SK-N-SH treated with all-trans-retinoic acid at 6 μM for 48 hours (cell line): ENCODE data around the gene KIF17.

Experiments used
- ARNTL ChIP-seq: fragments of 450-650 bp; formaldehyde crosslinking; IDR thresholded peaks from 2 replicates; pipeline ENCODE4 v1.5.0; 2020; ENCODE audit warnings: low read depth, mild to moderate bottlenecking, moderate library complexity, borderline replicate concordance
- CSDC2 ChIP-seq: fragments of 250-450 bp; sonication (Bioruptor Pico); IDR thresholded peaks from 2 replicates; pipeline ENCODE4 v1.5.0; 2020; ENCODE audit warnings: mild to moderate bottlenecking, moderate library complexity
- ISL1 ChIP-seq: fragments of 250-450 bp; sonication (Bioruptor Pico); IDR thresholded peaks from 2 replicates; pipeline ENCODE4 v2.1.2; 2022; ENCODE audit warnings: mild to moderate bottlenecking, moderate library complexity
- RARB ChIP-seq: fragments of 250-450 bp; sonication (Bioruptor Pico); IDR thresholded peaks from 2 replicates; pipeline ENCODE4 v1.8.0; 2021; ENCODE audit warnings: mild to moderate bottlenecking, moderate library complexity
- SNAI2 ChIP-seq: fragments of 250-450 bp; sonication (Bioruptor Pico); IDR thresholded peaks from 2 replicates; pipeline ENCODE4 v1.5.0; 2020; ENCODE audit warnings: mild to moderate bottlenecking, moderate library complexity
- TOX ChIP-seq: fragments of 250-450 bp; sonication (Bioruptor Pico); IDR thresholded peaks from 2 replicates; pipeline ENCODE4 v1.8.0; 2021; ENCODE audit warnings: mild to moderate bottlenecking, moderate library complexity, borderline replicate concordance
- ZC3H10 ChIP-seq: fragments of 250-450 bp; sonication (Bioruptor Pico); IDR thresholded peaks from 2 replicates; pipeline ENCODE4 v1.5.1; 2021; ENCODE audit warnings: mild to moderate bottlenecking, moderate library complexity
- ZFP3 ChIP-seq: fragments of 250-450 bp; sonication (Bioruptor Pico); IDR thresholded peaks from 2 replicates; pipeline ENCODE4 v1.5.0; 2020; ENCODE audit warnings: mild to moderate bottlenecking, moderate library complexity
- ZFP30 ChIP-seq: fragments of 450-650 bp; formaldehyde crosslinking; IDR thresholded peaks from 2 replicates; pipeline ENCODE4 v1.5.0; 2022; ENCODE audit warnings: mild to moderate bottlenecking, moderate library complexity
- TF ChIP-seq, protein P1 (sequence below): fragments of 250-450 bp; sonication (Bioruptor Pico); IDR thresholded peaks from 2 replicates; pipeline ENCODE4 v1.5.1; 2021; ENCODE audit warnings: mild to moderate bottlenecking, moderate library complexity
- TF ChIP-seq, protein P2 (sequence below): fragments of 250-450 bp; sonication (Bioruptor Pico); IDR thresholded peaks from 2 replicates; pipeline ENCODE4 v1.8.0; 2020; ENCODE audit warnings: mild to moderate bottlenecking, moderate library complexity, borderline replicate concordance

- TF ChIP-seq ZFP30 (CRISPR knock-in tag) (no peak), ZC3H10 (no peak), ZFP3 (CRISPR knock-in tag) (no peak), RARB (CRISPR knock-in tag) (no peak), ISL1 (no peak), TOX (CRISPR knock-in tag) (no peak), SNAI2 (CRISPR knock-in tag) (no peak), CSDC2 (CRISPR knock-in tag) (no peak), ARNTL (CRISPR knock-in tag) (no peak)
- TF ChIP-seq, protein P1, sequence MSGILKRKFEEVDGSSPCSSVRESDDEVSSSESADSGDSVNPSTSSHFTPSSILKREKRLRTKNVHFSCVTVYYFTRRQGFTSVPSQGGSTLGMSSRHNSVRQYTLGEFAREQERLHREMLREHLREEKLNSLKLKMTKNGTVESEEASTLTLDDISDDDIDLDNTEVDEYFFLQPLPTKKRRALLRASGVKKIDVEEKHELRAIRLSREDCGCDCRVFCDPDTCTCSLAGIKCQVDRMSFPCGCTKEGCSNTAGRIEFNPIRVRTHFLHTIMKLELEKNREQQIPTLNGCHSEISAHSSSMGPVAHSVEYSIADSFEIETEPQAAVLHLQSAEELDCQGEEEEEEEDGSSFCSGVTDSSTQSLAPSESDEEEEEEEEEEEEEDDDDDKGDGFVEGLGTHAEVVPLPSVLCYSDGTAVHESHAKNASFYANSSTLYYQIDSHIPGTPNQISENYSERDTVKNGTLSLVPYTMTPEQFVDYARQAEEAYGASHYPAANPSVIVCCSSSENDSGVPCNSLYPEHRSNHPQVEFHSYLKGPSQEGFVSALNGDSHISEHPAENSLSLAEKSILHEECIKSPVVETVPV (CRISPR knock-in tag) = no peak
- TF ChIP-seq, protein P2, sequence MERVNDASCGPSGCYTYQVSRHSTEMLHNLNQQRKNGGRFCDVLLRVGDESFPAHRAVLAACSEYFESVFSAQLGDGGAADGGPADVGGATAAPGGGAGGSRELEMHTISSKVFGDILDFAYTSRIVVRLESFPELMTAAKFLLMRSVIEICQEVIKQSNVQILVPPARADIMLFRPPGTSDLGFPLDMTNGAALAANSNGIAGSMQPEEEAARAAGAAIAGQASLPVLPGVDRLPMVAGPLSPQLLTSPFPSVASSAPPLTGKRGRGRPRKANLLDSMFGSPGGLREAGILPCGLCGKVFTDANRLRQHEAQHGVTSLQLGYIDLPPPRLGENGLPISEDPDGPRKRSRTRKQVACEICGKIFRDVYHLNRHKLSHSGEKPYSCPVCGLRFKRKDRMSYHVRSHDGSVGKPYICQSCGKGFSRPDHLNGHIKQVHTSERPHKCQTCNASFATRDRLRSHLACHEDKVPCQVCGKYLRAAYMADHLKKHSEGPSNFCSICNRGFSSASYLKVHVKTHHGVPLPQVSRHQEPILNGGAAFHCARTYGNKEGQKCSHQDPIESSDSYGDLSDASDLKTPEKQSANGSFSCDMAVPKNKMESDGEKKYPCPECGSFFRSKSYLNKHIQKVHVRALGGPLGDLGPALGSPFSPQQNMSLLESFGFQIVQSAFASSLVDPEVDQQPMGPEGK (CRISPR knock-in tag) = no peak
Observed at GRCh38 chr1:20633190-20634064, 84.4 kb downstream of the KIF17 start, which contains the start of gene PINK1.
